ENCODE data around the gene RNF217.
A peak's percentile ranks its signal among the peaks of the same experiment; 100 is the strongest.

RNF217 gene

GRCh38 chr6:125110056-125110455, 147.8 kb downstream of the RNF217 start:
- no peak overlapping the region for H3K4me3 ChIP-seq (ENCODE audit: low read depth, low read length)
- no peak for DNase-seq (ENCODE audit: low read depth)
- no peak for TF ChIP-seq CTCF (conservative IDR thresholded peaks at IDR 0.05; ENCODE audit: low read depth, low read length)

GRCh38 chr6:125111219-125111983, 149.2 kb downstream of the RNF217 start:
- TF ChIP-seq CTCF (conservative IDR thresholded peaks at IDR 0.05; ENCODE audit: low read depth, low read length) = no peak
- DNase-seq (ENCODE audit: low read depth) = peak; percentile 36
- H3K4me3 ChIP-seq (ENCODE audit: low read depth, low read length) = no peak overlapping the region

GRCh38 chr6:125112934-125113333, 150.7 kb downstream of the RNF217 start:
- no peak for DNase-seq (ENCODE audit: low read depth)
- TF ChIP-seq CTCF (conservative IDR thresholded peaks at IDR 0.05; ENCODE audit: low read depth, low read length) = no peak
- no peak overlapping the region for H3K4me3 ChIP-seq (ENCODE audit: low read depth, low read length)

GRCh38 chr6:125114248-125114858, 152.1 kb downstream of the RNF217 start:
- H3K4me3 ChIP-seq (ENCODE audit: low read depth, low read length) = no peak overlapping the region
- DNase-seq (ENCODE audit: low read depth) = peak; percentile 79

GRCh38 chr6:125116170-125116569, 153.9 kb downstream of the RNF217 start:
- TF ChIP-seq CTCF (conservative IDR thresholded peaks at IDR 0.05; ENCODE audit: low read depth, low read length) = no peak
- no peak for DNase-seq (ENCODE audit: low read depth)
- H3K4me3 ChIP-seq (ENCODE audit: low read depth, low read length) = no peak overlapping the region

More at GRCh38 chr6:125114248-125114858, 152.1 kb downstream of the RNF217 start:
- TF ChIP-seq CTCF (conservative IDR thresholded peaks at IDR 0.05; ENCODE audit: low read depth, low read length) = peak; percentile 73

GRCh38 chr6:125116710-125117109, 154.5 kb downstream of the RNF217 start:
- no peak for TF ChIP-seq CTCF (conservative IDR thresholded peaks at IDR 0.05; ENCODE audit: low read depth, low read length)
- H3K4me3 ChIP-seq (ENCODE audit: low read depth, low read length) = no peak overlapping the region
- no peak for DNase-seq (ENCODE audit: low read depth)

- no peak for TF ChIP-seq CTCF (conservative IDR thresholded peaks at IDR 0.05; ENCODE audit: low read depth, low read length)
- peak; percentile 32 for DNase-seq (ENCODE audit: low read depth)
- H3K4me3 ChIP-seq (ENCODE audit: low read depth, low read length) = no peak overlapping the region
These were observed 155.6 kb downstream of the RNF217 start for GRCh38 chr6:125117818-125118217.
